ENCODE data around the gene SRRM1.
"Not testable (repeated sequence)": the region's sequence is repeated elsewhere in the genome, so short reads cannot be mapped to it uniquely, and the experiment has no call there.

- TF ChIP-seq POLR2A (IDR thresholded peaks at IDR 0.05); CTCF (IDR thresholded peaks at IDR 0.05 in 4 of 5, conservative IDR thresholded peaks at IDR 0.05 in 1 of 5): not testable (repeated sequence)
Measured at GRCh38 chr1:24706074-24706389, 62.9 kb downstream of the SRRM1 start.
